HG03521 (cell line): ENCODE results near the gene TWIST2.

Experiments
- ATAC-seq: cut with Tn5 transposase; IDR thresholded peaks from one replicate; pipeline ENCODE4 v1.9.1; 2021; ENCODE audit warnings: mild to moderate bottlenecking, moderate library complexity; ENCODE audit not compliant: unreplicated experiment

Gene TWIST2

DNA sequence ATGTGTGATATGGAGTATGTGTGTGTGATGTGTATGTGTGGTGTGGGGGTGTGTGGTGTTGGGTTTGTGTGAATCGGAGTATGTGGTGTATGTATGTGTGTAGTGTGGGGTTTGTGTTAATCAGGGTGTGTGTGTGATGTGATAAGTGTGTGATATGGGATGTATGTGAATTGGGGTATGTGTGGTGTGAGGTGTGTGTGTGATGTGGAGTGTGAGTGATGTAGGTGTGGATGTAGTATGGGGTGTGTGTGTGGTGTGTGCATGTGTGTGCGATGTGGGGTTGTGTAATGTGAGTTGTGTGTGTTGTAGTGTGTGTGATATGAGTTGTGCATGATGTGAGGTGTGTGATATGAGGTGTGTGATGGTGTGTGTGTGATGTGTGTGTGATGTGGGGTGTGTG lies 54.4 kb downstream of the TWIST2 start:
- no peak for ATAC-seq

DNA sequence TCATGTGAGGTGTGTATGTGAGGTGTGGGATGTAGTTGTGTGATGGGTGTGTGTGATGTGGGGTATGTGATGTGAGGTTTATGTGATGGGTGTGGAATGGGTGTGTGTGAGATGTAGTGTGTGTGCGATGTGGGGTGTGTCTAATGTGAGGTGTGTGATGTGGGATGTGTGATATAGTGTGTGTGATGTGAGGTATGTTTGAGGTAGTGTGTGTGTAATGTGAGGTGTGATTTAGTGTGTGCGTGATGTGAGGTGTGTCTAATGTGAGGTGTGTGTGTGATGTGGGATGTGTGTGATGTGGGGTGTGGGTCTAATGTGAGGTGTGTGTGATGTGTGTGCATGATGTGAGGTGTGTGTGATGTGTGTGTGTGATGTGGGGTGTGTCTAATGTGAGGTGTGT lies 55.3 kb downstream of the TWIST2 start:
- no peak for ATAC-seq

DNA sequence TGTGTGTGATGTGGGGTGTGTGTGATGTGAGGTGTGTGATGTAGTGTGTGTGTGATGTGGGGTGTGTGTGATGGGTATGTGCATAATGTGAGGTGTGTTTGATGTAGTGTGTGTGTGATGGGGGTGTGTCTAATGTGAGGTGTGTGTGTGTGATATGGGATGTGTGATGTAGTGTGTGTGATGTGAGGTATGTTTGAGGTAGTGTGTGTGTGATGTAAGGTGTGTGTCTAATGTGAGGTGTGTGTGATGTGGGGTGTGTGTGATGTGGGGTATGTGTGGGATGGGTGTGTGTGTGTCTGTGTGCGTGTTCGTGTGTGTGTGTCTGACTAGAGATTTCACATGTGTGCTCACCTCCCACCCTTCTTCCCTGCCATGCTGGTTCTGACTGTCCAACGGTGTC lies 56.3 kb downstream of the TWIST2 start:
- ATAC-seq: no peak

DNA sequence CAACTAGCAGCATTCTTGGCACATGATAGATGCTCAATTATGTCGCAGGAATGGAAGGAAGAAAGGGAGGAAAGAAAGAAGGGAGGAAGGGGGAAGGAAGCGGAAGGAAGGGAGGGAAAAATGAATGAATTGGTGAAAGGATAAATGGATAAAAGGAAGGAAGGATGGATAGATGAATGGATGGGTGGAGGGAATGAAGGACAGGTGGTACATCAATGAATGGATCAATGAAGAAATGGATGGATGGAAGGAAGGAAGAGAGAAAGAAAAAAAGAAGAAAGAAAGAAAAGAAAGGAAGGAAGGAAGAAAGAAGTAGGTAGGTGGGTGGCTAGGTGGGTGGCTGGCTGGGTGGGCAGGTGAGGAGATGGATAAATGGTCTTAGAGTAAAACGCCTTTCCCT lies 56.8 kb downstream of the TWIST2 start:
- no peak for ATAC-seq

DNA sequence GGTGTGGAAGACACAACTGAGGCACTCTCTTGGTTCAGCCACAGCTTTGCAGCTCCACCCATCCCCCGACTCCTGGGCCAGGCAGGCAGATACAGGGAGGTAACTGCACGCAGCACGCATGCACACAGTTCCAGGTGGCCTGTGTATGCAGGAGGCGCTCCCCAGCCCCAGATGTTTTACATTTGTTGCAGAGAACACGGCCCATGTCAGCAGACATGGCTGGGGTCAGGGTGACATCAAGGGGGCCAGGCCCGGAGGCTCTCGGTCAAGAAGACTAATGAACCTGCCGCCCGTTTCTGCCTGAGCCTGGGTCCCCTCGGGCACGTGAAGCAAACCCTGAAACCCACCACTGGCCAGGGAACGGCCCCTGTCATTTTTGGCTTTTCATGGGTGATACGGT lies 57.3 kb downstream of the TWIST2 start:
- no peak for ATAC-seq

DNA sequence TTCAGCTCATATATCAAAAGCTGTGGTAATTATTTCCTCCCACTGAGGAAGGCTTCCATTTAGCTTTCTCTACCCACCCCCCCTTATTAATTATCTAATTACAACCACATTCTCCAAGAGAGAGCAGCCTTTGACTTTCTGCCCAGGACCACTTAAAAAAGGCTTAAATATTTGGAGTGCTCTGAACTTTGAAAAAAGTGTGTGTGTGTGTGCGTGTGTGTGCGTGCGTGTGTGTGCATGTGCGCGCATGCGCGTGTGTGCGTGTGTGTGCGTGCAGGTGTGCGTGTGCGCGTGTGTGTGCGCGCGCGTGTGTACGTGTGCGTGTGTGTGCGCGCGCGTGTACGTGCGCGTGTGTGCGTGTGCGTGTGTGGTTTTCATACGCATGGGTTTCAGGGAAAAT lies 57.8 kb downstream of the TWIST2 start:
- ATAC-seq: no peak

DNA sequence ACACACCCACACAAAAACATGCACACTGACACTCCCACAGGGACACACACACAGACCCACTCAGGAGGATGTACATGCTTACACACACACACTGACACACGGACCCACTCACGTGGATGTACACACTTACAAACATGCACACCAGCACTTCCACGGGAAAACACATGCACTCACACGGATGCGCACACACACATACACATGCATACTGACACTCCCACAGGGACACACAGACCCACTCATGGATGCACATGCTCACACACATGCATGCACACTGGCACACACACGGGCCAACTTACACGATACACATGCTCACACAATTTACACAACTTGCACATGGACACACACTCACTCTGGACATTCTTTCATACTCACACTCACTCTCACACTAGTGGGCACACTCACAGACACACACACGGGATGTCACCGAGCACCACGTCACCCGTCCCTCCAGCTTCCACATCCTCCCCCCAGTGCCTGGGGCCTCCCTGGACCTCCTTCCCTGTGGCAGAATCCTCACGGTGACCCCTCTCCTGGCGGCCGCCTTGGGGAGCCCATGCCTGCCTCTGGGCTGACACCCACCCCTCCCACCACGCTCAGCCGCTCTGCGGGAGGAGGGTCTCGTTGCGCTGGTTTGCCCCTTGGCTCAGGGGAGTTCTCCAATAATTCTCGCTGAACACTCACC lies 58.5 kb downstream of the TWIST2 start:
- ATAC-seq: no peak

DNA sequence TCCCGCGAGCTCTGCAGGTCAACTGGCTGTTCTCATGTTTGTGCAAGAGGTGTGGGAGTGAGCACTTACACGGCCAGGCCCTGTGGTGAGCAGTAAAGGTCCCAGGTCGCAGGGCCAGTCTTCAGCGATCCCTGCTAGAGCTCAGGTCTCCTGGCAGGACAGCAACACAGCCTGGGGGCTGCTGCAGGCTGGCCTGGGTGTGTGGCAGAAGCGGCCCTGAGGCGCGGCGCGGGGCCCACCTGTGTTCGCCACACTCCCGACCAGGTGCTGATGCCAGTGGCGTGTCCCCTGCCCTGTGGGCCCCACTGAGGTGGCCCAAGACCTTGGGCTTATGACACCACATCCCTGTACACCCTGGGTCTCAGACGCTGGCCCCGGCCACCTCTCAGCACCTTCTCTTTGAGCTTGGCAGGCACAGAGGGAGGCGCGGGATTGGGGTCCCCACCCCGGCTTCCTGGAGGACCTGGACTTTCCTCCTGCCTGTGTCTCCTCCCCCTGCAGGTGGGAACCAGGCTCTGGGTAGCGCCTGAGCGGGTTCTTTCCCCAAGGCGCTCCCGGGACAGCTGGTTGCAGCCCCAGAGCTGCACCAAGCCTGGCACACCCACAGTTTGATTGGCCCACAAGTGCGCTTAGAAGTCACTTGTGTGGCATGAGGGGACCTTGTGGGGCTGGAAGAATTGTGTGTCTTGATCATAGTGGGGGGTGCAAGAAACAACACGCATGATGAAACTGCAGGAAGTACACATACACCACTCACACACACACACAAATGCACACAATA lies 59.2 kb downstream of the TWIST2 start:
- ATAC-seq: no peak

DNA sequence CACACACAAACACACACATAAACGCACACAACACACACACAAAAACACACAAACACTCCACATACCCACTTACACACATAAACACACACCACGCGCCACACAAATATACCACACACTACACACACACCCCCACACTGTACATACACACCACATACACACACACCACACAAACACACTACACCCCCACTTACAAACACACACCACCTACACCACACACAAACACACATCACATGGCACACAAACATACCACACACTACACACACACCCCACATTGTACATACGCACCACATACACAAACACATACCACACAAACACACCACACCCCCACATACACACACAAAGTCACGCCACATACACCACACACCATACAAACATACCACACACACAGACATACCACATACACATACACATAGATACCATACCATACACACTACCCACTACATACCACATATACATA lies 59.9 kb downstream of the TWIST2 start:
- no peak for ATAC-seq

DNA sequence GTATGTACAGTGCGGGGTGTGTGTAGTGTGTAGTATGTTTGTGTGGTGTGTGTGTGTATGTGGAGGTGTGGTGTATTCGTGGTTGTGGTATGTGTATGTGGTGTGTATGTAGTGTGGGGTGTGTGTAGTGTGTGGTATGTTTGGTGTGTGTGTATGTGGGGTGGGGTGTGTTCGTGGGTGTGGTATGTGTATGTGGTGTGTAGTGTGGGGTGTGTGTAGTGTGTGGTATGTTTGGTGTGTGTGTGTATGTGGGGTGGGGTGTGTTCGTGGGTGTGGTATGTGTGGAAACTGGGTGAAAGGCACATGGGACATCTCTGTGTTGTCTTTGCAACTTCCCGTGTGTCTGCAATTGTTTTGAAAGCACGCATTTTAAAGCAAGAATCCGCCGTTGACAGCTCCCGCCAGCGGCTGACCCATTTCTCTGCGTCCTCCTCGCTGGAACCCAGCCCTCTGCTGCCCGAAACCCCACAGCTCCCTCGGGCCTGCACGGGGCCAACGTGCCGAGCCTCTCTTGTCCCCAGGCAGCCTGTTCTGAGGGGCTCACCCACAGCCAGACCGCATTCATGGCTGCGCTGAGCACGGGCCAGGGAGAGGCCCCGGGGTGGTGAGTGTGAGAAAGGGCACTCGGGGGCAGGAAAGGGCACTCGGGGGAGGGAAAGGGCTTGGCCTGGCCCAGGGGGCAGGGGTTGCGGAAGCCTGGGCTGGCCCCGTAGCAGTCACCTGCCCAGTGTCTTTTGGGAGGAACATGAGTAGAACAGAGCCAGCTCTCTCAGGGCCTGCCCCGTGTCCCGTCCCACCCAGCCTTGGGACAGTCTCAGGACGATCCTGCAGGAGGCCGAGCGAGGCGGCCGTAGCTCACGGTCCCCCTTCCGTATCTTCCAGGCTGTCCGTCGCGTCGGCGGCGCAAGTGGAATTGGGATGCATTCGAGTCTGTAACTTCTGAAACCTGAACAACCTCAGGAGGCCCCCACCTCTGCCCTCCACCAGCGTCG lies 61.4 kb downstream of the TWIST2 start:
- no peak for ATAC-seq

DNA sequence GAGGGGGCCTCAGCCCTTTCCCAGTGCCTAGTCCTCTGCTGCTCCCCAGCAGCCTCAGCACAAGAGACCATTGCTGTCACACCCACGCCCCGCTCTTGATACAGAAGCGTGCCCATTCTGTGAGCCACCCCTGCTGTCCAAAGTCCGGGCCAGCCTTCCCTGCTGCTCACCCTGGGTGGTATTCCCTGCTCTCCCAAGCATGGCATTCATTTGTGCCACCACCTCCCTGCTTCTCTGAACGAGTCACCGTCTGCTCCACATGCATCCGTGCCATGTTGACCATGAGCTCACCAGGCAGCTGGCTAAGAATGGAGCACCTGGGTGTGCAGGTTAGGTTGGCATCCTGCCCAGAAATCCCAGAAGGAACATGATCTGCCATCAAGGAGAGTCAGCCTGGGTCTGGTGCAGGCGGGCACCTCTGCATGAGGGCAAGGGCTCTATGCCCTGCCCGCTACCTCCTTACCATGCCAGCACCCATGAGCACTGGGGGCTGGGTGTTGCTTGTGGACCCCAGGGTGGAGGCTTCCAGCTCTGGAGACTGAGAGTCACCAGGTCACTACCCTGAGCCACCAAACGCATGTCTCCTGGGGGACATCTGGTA lies 63.0 kb downstream of the TWIST2 start:
- ATAC-seq: no peak

DNA sequence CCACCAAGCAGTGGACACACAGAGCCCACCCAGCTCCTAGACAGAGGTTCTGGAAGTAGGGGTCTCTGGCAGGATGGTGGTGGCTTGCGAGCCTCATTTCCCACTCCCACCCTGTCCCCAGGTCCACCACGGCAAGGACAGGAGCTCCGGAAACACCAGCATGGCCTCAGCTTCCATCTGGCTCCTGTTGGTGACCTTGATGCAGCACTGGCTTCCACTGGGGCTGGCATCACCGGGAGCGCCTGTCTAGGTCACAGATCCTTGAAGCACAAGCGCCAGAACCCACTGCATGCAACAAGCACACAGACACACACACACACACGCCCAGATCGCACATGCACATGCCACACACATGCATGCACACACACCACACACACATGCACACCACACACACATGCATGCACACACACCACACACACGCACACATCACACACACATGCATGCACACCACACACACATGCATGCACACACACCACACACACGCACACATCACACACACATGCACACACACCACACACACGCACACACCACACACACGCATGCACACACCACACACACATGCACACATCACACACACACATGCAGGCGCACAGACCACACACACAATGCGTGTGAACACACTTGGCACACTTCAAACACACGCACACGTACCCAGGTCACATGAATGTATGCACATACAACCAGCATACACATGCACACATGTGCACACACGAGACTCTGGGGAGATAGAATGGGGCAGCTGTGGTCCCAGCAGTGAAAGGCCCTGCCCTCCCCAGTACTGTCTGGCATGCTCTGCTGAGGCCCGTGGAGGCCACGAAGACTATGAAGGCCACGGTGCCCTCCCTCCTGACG lies 63.7 kb downstream of the TWIST2 start:
- ATAC-seq: no peak

DNA sequence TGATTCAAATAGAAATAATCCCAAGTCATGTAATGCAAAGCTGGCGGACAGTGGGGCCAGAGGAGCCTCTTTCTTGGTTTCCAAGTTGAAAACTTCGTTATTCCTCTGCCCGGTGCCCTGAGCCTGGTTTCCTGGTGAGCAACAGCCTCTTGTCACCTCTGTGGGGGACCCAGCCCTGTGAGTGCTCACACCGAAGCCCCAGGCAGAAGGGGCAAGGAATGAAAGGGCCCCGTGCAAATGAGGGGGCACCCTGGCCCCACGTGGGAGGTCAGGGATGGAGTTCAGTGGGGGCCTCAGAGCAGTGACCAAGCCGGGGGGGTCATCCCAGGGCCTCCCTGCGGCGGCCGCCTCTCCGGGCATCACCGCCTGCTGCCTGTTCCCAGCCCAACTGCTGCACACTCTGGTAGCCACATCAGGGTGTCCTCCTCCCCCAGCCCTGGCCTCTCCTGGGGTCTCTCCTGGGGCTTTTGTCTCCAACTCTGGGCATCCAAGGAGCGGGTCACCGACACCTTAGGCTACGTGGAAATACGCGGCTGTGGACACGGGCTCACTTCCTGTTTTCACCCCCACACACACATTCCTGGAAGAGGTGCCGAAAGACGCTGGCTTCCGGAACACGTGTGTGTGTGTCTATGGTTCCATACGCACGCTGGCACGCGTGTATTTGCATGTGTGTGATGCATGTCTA lies 64.5 kb downstream of the TWIST2 start:
- ATAC-seq: no peak

DNA sequence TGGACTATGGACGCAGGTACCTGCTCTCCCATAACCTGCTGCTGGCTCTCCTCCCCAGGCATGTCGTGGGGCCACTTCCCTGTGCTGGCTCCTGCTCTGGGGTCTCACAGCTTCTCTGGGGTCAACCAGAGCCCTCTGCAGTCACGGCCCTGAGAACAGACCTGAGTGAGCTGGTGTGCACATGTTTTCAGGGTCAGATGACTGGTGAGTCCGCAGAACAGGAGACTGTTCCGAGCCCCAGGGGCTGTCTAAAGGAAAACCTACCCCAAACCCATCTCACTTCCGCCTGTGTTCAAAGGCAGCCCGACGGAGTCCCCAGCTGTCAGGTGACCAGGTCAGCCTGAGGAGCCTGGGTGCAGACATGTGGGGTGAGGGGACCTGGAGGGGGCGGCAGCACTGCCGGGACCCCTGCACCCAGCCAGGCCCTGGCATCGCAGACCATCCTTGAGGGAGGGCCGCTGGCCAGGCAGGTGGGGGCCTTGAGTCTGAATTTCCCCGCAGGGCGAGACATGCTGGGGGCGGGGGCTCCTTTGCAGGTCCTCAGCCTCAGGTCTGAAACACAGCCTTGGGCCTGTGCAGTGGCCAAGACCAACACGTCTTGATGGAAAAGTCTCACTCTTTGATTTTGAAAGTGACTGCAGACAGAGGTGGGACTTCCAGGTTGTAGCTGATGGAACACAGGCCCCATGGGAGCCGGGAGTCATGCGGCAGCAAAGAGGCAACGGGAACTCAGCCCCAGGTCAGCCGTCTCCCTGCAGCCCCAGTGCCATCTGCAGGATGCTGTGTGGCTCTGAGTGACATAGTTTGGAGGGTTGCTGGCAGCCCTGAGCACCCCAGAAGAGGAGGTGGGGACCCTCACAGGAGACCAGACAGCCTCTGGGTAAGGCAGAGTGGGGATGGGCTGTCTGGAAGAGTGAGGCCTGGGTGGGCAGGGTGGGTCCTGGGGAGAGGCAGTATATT lies 65.3 kb downstream of the TWIST2 start:
- no peak for ATAC-seq

DNA sequence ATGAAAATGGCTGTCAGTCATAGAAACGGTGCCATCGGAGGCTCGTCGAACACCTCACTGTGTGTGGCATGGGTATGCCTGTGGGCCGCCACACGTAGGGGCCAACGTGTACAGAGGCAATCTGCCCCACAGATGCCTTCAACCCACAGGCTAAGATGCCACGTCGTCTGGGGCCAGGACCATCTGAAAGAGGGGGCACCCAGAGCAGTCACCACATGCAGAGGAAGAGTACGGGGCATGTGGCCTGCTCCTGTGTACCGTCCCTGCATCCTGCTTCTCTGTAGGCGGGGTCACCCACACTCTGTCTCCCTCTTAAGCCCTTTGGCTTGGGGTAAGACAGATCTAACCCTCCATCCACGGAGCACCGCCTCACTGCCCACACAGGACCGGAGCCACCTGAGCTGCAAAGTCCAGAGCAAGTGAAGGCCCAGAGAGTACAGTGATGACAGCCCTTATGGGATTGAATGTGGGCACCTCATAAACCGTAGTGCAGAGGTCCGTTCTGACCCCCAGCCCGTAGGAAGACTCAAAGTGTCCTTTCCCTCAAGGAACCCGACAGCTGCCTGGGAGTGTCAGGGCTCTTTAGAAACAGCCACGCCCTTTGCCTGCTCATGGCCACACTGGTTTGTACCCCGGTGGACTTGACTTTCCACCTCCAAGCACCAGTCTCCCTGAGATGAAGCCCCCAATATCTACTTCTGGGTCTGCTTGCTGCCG lies 66.2 kb downstream of the TWIST2 start:
- no peak for ATAC-seq

DNA sequence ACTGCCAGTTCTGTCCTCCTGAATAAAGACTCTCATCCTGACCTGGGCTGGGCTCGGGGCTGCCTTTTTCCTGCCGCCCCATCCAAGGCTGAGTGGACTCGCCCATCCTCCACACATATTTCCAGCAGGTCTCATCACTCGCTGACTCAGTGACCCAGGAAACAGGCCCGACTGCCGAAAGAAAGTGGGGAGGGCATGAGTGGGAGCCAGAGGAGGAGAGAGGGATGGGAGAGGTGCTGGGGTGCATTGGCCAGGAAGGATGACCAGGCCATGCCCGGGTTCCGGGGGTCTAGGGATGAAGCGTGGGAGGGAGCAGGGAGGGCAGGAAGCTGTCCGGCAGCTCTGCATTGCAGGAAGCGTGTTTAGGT lies 66.7 kb downstream of the TWIST2 start:
- ATAC-seq: no peak

DNA sequence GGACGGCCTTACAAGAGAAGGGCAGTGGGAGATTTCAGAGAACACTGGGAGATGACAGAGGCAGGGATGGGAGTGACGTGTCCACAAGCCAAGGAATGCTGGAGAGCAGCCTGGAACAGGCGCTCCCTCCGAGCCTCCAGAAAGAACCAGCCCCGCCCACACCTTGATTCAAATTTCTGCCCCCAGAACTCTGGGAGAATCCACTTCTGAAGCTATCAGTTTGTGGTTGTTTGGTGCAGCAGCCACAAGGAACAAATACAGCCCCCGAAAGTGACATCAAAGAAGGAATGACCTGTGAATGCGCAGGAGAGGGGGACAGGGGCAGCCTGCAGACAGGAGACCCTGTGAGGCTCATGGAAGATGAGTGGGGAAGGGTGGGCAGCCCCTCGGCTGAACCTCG lies 67.3 kb downstream of the TWIST2 start:
- ATAC-seq: no peak

DNA sequence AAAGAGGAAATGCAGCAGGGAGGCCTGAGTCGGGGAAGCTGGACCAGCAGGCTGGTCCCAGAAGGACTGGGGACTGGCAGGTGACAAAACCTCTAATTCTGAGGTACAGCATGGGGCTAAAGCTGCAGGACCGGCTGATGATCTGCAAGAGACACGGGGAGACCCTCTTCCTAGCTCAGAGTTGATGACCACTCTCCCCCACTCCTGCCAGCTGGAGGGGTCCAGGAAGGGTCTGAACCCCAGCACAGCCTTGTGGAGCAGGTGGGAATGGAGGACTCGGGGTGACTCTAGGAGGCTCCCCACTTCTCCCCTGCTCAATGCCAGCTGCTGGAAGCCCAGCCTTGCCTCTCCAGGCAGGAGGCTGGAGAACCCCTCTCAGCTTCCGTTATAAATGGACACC lies 67.7 kb downstream of the TWIST2 start:
- ATAC-seq: no peak
